Right kidney (tissue), 1 donor: ENCODE results near the gene URI1.

Experiments used
- DNase-seq: peaks from one replicate; pipeline ENCODE4 v3.0.0-alpha.2; 2016

URI1 gene

GRCh38 chr19:29969891-29970290 is 27.9 kb downstream of the URI1 start:
- DNase-seq: no peak

- no peak for DNase-seq
Observed at GRCh38 chr19:29971002-29971401, 29.0 kb downstream of the URI1 start.

DNA sequence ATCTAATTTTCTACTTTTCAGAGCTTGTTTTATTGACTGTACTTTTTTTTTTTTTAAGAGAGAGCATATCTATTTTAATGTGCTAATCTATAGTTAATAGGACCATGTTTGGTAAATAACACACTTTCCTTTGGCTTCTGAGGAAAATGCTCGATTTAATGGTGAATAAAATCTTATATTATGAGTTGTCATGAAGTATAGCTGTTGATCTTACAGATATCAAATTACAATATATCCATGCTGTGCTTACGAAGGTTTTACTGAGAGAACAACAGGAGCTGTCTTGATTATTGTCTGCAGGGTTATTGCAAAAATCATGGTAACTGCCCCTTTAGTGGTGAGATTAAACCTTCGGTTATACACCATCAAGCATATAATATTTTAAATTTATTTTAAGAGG is 29.6 kb downstream of the URI1 start:
- DNase-seq: no peak

DNA sequence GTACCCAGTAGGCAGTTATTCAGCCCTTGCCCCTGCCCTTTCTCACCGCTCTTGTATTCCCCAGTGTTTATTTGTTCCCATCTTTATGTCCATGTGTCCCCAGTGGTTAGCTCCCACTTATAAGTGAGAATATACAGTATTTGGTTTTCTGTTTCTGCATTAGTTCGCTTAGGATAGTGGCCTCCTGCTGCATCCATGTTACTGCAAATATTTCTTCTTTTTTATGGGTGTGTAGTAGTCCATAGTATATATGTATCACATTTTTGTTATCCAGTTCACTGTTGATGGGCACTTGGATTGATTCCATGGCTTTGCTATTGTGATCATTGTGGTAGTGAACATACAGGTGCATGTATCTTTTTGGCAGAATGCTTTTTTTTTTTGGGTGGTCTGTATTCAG is 32.7 kb downstream of the URI1 start:
- no peak for DNase-seq

DNA sequence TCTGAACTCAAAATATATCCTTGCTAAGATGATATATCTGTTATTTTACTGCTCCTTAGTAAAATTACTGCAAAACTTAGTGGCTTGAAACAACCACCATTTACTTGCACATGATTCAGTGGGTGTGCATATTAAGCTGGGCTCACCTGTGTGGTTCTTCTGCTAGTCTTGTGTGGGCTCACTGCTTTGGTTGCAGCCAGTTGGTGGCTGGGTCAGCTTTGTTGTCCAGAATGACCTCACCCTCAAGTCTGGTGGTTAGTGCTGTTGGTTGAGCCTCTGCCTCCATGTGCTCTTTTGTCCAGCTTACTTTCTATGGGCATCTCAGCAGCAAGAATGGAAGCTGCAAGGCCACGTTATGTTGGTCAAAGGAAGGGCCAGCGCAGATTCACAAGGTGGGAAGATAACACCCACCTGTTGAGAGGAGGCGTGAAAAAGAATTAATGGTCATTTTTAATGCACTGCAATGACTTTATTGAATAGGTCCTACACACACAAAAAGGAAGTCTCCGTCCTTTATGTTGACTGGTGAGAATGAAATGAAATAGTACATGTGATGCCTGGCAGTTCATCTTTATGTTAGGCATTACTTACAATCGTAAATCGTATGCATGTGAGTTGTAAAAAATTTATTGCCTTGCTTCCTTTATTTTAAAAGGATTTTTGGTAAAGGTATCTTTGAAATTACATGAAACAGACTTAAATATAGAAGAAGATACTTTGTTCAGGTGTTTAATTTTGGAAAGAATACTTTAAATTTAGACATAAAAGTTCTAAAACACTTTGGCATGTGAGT is 34.3 kb downstream of the URI1 start:
- DNase-seq: no peak

DNA sequence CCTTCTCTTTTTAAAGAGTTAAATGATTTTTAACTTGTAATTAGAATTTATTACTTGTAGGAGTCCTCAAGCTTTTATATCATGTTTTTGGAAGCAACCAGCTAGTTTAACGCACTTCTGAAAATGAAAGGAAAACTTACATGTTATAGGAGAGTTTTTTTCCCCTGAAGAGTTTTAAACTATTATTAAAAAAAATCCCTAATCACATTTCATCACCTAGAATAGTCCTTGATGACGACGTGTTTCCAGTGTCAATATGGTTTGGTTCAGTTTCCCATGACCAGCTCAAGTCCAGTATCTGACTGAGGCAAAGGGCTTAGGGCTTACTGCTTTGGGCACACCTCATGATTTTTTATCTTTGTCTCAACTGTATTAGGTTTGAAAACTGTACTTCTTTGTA is 36.0 kb downstream of the URI1 start:
- DNase-seq: no peak

GRCh38 chr19:29983568-29983967 is 41.5 kb downstream of the URI1 start:
- no peak for DNase-seq

DNA sequence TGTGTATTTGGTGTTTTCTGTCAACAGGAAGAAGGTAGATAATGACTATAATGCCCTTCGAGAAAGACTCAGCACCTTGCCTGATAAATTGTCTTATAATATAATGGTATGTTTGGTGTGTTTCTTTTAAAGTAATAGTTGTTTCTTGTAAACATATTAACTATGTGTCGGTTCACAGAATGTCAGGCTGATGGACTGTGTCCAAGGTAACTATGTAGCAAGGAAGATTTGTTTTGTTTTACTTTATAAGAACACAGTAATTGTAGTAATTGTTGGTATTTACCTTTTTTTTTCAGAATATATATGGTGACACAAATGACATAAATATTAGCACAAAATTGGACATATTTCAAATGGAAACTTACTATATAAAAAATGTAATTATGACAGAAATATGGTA is 43.2 kb downstream of the URI1 start:
- no peak for DNase-seq

DNA sequence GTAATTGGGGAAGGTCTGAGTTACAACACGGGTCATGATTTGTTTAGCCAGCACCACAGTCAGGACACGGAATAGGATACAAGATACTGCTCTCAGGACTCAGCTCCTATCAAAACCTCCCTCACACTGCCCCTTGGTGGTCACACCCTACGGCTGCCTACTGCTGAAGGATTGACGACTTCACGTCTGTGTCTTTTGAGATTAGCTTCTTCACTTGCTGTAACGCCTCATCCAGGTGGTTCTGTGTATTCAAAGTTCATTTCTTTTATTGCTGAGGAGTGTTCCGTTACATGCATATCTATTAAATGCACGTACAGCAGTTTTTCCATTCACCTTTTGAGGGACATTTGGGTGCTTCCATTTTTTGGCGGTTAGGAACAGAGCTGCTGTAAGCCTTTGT is 46.3 kb downstream of the URI1 start:
- no peak for DNase-seq

DNA sequence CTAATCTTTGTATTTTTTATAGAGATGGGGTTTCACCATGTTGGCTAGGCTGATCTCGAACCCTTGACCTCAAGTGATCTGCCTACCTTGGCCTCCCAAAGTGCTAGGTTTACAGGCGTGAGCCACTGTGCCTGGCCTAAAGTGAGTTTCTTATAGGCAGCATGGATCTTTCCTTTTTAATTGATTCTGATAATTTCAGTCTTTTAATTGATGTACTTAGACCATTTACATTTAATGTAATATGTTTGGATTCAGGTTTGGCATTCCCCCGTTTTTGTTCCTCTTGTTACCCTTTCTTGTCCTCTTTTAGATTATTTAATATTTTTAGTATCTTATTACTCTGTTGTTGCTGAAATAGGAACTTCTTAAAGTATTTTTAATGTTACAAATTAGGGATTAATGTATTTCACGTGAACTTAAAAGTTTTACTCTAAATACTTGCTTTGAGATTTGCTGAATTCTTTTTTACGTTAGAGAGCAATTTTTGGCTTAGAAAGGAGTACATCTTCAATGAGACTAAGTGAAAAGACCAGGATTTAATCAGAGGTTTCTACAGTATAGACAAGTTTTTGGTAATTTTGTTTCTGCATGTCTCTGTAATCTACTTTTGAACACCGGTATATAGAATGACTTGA is 50.3 kb downstream of the URI1 start:
- DNase-seq: no peak

GRCh38 chr19:29999490-29999889 is 57.5 kb downstream of the URI1 start:
- DNase-seq: no peak

- no peak for DNase-seq
Observed at GRCh38 chr19:30000862-30001261, 58.8 kb downstream of the URI1 start.

DNA sequence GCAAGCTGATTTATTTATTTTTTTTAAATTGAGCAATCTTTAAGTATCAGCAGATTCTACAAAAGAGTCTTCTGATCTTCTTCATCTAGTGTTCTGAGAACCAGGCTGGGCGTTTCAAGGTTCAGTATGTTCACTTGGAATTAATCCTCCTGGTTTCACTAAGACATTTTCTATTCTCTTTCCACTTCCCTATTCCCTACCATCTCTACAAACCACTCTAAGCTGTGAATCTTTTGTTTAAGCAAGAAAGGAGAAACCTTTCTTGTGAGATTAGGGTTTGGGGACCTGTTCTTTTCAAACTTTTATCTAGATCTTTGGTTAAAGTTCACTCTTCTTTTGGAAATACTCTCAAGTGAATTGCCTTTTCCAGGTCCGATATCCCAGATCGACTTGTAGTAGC is 59.3 kb downstream of the URI1 start:
- DNase-seq: no peak

DNA sequence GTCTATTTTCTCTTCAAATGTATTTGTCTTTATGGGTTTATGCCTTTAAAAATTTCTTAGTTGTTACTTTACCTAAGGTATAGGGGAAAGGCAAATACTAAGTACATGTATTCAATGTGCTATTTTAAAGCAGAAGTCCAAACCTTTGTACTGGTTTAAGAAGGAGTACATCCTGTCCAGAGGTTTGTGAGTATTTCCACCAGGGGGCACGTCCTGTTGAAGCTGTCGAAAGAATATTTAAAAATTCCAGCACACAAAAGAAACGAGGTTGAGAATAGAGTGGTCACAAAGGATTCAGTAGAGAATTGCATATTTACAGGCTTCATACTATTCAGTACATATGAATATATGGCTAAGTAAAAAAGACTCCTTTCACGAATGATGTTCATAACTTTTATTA is 59.8 kb downstream of the URI1 start:
- DNase-seq: no peak

DNA sequence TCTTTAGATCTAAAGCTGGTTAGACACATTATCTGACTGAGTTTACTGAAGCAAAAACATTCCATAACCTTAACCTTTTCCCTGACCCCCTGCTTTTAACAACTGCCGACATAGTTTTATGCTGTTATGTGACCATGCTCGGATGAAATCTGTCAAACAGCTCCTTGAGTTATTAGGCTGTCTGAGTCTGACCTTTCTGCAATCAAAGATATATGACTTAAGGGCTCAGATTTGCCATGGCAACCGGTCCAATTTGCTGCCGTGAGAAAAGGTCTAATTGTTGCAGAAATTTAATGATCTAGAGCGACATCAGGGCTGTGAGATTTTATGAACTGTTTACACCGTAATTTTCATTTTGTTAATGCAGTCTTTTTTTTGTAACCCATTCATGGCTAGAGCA is 61.8 kb downstream of the URI1 start:
- peak; percentile 13 for DNase-seq

DNA sequence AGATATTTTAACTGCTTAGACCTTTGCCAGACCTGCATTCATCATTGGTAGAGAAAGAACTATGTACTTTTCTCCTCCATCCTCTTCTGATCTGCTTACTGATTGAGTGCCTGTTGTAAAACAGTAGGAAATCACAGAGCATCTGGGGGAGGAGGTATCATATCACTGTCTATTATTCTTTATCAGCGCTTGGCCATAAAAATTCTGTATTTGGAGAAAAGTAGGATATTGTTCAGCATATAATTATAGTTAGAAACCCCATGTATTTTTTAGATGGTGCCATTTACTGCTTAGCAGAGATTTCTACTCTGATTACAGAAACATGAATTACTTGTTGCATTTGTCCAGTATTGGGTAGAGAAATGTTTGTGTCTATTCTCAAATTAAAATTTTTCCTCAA is 62.4 kb downstream of the URI1 start:
- no peak for DNase-seq

- no peak for DNase-seq
Observed at GRCh38 chr19:30006207-30006606, 64.2 kb downstream of the URI1 start.

DNA sequence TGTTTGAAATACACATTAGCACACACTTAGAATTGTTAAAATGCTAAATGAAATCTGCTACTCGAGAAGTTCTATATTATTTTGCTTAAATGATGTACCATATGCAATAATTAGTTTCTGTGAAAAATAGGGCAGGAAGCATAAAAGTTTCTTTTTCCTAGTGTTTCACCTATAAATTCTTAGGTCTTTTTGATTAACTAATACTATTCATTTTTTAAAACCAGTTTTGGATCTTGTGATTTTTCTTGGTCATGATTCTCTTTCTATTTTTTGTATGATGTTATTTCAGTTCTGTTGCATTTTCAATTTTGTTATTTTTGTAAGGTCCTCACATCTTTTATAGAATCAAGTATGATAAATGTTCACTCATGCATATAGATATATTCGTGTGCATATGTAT is 66.1 kb downstream of the URI1 start:
- no peak for DNase-seq

- DNase-seq: no peak
Observed at GRCh38 chr19:30009013-30009412, 67.0 kb downstream of the URI1 start.

DNA sequence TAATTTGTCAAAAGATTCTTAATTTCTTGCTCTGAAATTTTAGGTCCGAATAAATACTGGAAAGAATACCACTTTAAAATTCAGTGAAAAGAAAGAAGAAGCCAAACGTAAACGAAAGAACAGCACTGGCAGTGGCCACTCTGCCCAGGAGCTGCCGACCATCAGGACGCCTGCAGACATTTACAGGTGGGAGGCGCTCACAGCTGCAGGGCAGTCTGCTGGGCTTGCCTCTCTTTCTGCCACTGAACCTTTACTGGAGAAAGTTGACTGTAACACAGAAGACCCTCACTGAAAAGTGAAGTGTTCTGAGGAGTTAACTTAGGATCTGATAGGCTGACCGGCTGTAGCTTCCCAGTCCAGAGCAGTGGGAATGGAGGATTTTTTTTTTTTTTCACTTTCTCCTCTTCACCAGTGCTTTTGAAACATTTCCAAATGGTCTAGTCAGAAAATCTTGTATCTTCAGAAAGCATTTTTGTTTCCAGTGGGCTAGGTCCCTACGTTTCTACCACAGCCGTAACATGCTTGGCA is 69.1 kb downstream of the URI1 start:
- DNase-seq: no peak

GRCh38 chr19:30014770-30015169 is 72.7 kb downstream of the URI1 start:
- no peak for DNase-seq

- no peak for DNase-seq
Observed at GRCh38 chr19:30017172-30017571, 75.1 kb downstream of the URI1 start.

- DNase-seq: no peak
Observed at GRCh38 chr19:30020189-30020588, 78.2 kb downstream of the URI1 start.

DNA sequence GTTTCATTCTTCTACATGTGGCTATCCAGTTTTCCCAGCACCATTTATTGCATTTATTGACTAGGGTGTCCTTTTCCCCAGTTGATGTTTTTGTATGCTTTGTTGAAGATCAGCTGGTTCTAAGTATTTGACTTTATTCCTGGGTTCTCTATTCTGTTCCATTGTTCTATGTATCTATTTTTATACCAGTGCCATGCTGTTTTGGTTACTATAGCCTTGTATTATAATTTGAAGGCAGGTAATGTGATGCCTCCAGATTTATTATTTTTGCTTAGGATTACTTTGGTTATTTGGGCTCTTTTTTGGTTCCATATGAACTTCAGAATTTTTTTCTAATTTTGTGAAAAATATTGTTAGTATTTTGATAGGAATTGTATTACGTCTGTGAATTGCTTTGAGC is 80.6 kb downstream of the URI1 start:
- DNase-seq: no peak
